Measurements from ENCODE around the gene GRM7. TPM values are rescaled to one million over a fixed set of nuclear protein-coding genes. Genes with fewer than 3 reads are reported as not detected.
A peak's percentile ranks its signal among the peaks of the same experiment; 100 is the strongest.

The GRM7 gene
- total and polyA plus RNA-seq, 2 experiments from 2014 or later = 0.40 TPM; not detected in 1

DNA sequence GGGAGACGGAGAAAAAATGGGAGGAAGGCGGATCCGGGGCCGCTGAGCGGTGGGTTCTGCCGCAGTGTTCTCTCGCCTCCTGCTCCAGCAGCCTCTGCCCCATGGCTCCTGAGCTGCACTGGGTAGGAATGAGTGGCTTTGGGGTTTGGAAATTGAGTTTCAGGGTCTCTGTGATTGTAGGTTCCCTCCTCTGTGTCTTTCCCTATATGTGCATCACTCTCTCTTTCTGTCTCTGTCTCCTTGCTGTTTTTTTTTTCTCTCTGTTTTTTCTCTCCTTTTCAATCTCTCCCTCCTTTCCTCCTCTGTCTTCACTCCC, 1.9 kb downstream of the GRM7 start:
- Mint-ChIP-seq H3K27ac (no peak overlapping the region), H3K27me3 (ENCODE audit: insufficient read depth, low read depth, poor library complexity) (peaks cover 51% of the 10 kb centered on the region), H3K4me3 (peak overlapping the region; percentile 73), H3K9me3 (peaks cover 74% of the 10 kb centered on the region), H3K4me1 (peaks cover 16% of the 10 kb centered on the region), H3K36me3 (ENCODE audit: low read depth) (peaks cover 12% of the 10 kb centered on the region)
- Histone ChIP-seq H2AFZ (no peak overlapping the region), H3K27ac (ENCODE audit: low read depth) (no peak overlapping the region), H3K27me3 (ENCODE audit: insufficient read depth) (peaks cover 13% of the 10 kb centered on the region; the same call in 1 of the 2 replicates), H3K4me3 (no peak overlapping the region), H3K79me2 (replicated peaks; ENCODE audit: insufficient read depth) (no peaks in the 10 kb centered on the region), H3K4me1 (ENCODE audit: insufficient read depth) (no peaks in the 10 kb centered on the region), H3K9me2 (ENCODE audit: insufficient read depth) (no peaks in the 10 kb centered on the region), H3K36me3 (ENCODE audit: insufficient read depth) (peaks cover 11% of the 10 kb centered on the region; the same call in 1 of the 2 replicates), H3K4me2 (no peak overlapping the region), H4K20me1 (replicated peaks; ENCODE audit: insufficient read depth) (no peaks in the 10 kb centered on the region), H3F3A (replicated peaks; ENCODE audit: low read depth) (no peaks in the 10 kb centered on the region)
- ATAC-seq = peak; percentile 12
- no peak for DNase-seq (ENCODE audit: low spot score)
- TF ChIP-seq ZNF331 (CRISPR knock-in tag; IDR thresholded peaks at IDR 0.05; ENCODE audit: low read depth) = no peak
- TF ChIP-seq POLR2AphosphoS5 (IDR thresholded peaks at IDR 0.05; ENCODE audit: low read depth) = no peak
- TF ChIP-seq, protein P1, sequence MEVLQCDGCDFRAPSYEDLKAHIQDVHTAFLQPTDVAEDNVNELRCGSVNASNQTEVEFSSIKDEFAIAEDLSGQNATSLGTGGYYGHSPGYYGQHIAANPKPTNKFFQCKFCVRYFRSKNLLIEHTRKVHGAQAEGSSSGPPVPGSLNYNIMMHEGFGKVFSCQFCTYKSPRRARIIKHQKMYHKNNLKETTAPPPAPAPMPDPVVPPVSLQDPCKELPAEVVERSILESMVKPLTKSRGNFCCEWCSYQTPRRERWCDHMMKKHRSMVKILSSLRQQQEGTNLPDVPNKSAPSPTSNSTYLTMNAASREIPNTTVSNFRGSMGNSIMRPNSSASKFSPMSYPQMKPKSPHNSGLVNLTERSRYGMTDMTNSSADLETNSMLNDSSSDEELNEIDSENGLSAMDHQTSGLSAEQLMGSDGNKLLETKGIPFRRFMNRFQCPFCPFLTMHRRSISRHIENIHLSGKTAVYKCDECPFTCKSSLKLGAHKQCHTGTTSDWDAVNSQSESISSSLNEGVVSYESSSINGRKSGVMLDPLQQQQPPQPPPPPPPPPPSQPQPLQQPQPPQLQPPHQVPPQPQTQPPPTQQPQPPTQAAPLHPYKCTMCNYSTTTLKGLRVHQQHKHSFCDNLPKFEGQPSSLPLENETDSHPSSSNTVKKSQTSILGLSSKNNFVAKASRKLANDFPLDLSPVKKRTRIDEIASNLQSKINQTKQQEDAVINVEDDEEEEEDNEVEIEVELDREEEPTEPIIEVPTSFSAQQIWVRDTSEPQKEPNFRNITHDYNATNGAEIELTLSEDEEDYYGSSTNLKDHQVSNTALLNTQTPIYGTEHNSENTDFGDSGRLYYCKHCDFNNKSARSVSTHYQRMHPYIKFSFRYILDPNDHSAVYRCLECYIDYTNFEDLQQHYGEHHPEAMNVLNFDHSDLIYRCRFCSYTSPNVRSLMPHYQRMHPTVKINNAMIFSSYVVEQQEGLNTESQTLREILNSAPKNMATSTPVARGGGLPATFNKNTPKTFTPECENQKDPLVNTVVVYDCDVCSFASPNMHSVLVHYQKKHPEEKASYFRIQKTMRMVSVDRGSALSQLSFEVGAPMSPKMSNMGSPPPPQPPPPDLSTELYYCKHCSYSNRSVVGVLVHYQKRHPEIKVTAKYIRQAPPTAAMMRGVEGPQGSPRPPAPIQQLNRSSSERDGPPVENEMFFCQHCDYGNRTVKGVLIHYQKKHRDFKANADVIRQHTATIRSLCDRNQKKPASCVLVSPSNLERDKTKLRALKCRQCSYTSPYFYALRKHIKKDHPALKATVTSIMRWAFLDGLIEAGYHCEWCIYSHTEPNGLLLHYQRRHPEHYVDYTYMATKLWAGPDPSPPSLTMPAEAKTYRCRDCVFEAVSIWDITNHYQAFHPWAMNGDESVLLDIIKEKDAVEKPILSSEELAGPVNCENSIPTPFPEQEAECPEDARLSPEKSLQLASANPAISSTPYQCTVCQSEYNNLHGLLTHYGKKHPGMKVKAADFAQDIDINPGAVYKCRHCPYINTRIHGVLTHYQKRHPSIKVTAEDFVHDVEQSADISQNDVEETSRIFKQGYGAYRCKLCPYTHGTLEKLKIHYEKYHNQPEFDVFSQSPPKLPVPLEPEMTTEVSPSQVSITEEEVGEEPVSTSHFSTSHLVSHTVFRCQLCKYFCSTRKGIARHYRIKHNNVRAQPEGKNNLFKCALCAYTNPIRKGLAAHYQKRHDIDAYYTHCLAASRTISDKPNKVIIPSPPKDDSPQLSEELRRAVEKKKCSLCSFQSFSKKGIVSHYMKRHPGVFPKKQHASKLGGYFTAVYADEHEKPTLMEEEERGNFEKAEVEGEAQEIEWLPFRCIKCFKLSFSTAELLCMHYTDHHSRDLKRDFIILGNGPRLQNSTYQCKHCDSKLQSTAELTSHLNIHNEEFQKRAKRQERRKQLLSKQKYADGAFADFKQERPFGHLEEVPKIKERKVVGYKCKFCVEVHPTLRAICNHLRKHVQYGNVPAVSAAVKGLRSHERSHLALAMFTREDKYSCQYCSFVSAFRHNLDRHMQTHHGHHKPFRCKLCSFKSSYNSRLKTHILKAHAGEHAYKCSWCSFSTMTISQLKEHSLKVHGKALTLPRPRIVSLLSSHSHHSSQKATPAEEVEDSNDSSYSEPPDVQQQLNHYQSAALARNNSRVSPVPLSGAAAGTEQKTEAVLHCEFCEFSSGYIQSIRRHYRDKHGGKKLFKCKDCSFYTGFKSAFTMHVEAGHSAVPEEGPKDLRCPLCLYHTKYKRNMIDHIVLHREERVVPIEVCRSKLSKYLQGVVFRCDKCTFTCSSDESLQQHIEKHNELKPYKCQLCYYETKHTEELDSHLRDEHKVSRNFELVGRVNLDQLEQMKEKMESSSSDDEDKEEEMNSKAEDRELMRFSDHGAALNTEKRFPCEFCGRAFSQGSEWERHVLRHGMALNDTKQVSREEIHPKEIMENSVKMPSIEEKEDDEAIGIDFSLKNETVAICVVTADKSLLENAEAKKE (CRISPR knock-in tag; IDR thresholded peaks at IDR 0.05) = no peak
- TF ChIP-seq, protein P2, sequence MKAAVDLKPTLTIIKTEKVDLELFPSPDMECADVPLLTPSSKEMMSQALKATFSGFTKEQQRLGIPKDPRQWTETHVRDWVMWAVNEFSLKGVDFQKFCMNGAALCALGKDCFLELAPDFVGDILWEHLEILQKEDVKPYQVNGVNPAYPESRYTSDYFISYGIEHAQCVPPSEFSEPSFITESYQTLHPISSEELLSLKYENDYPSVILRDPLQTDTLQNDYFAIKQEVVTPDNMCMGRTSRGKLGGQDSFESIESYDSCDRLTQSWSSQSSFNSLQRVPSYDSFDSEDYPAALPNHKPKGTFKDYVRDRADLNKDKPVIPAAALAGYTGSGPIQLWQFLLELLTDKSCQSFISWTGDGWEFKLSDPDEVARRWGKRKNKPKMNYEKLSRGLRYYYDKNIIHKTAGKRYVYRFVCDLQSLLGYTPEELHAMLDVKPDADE (IDR thresholded peaks at IDR 0.05) = no peak
- TF ChIP-seq EZH2 (IDR thresholded peaks at IDR 0.05; ENCODE audit: low read depth, unreplicated experiment) = no peak
- TF ChIP-seq NANOG (IDR thresholded peaks at IDR 0.05; ENCODE audit: borderline replicate concordance) = no peak
- TF ChIP-seq JUNB (IDR thresholded peaks at IDR 0.05; ENCODE audit: unreplicated experiment) = no peak
- TF ChIP-seq, protein P3, sequence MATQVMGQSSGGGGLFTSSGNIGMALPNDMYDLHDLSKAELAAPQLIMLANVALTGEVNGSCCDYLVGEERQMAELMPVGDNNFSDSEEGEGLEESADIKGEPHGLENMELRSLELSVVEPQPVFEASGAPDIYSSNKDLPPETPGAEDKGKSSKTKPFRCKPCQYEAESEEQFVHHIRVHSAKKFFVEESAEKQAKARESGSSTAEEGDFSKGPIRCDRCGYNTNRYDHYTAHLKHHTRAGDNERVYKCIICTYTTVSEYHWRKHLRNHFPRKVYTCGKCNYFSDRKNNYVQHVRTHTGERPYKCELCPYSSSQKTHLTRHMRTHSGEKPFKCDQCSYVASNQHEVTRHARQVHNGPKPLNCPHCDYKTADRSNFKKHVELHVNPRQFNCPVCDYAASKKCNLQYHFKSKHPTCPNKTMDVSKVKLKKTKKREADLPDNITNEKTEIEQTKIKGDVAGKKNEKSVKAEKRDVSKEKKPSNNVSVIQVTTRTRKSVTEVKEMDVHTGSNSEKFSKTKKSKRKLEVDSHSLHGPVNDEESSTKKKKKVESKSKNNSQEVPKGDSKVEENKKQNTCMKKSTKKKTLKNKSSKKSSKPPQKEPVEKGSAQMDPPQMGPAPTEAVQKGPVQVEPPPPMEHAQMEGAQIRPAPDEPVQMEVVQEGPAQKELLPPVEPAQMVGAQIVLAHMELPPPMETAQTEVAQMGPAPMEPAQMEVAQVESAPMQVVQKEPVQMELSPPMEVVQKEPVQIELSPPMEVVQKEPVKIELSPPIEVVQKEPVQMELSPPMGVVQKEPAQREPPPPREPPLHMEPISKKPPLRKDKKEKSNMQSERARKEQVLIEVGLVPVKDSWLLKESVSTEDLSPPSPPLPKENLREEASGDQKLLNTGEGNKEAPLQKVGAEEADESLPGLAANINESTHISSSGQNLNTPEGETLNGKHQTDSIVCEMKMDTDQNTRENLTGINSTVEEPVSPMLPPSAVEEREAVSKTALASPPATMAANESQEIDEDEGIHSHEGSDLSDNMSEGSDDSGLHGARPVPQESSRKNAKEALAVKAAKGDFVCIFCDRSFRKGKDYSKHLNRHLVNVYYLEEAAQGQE (IDR thresholded peaks at IDR 0.05; ENCODE audit: unreplicated experiment) = no peak
- TF ChIP-seq CREB1 (CRISPR knock-in tag; IDR thresholded peaks at IDR 0.05; ENCODE audit: low read depth) = no peak
- TF ChIP-seq EZH2phosphoT487 (IDR thresholded peaks at IDR 0.05; ENCODE audit: unreplicated experiment) = no peak
- TF ChIP-seq, protein P4, sequence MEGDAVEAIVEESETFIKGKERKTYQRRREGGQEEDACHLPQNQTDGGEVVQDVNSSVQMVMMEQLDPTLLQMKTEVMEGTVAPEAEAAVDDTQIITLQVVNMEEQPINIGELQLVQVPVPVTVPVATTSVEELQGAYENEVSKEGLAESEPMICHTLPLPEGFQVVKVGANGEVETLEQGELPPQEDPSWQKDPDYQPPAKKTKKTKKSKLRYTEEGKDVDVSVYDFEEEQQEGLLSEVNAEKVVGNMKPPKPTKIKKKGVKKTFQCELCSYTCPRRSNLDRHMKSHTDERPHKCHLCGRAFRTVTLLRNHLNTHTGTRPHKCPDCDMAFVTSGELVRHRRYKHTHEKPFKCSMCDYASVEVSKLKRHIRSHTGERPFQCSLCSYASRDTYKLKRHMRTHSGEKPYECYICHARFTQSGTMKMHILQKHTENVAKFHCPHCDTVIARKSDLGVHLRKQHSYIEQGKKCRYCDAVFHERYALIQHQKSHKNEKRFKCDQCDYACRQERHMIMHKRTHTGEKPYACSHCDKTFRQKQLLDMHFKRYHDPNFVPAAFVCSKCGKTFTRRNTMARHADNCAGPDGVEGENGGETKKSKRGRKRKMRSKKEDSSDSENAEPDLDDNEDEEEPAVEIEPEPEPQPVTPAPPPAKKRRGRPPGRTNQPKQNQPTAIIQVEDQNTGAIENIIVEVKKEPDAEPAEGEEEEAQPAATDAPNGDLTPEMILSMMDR (conservative IDR thresholded peaks at IDR 0.05; ENCODE audit: low read depth in 2 of 2) = no peak
- TF ChIP-seq STAT1 (IDR thresholded peaks at IDR 0.05; ENCODE audit: unreplicated experiment) = no peak
- TF ChIP-seq ZNF114 (CRISPR knock-in tag; IDR thresholded peaks at IDR 0.05) = no peak
